ENCODE measurements around the gene ZNF438.

DNA sequence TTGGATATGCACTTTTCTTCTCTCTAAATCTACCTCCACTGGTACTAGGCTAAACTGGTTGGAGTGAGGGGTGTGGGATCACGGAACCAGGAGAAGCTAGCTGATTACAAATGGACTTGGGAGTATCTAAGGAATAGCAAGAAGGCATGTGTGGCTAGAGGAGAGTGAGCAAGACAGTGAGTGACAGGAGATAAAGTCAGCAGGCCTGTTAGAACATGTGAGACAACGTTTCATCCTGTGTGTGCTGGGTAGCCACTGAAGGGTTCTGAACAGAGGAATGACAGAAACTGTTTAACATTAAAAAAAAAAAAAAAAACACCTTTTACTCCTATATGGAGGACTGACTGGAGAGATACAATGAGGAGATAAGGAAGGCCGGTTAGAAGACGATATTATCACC is 51.7 kb downstream of the ZNF438 start:
- TF ChIP-seq EZH2 (IDR thresholded peaks at IDR 0.05; ENCODE audit: borderline replicate concordance, low read depth, low read length, poor library complexity, severe bottlenecking): no peak
- TF ChIP-seq, protein P1, sequence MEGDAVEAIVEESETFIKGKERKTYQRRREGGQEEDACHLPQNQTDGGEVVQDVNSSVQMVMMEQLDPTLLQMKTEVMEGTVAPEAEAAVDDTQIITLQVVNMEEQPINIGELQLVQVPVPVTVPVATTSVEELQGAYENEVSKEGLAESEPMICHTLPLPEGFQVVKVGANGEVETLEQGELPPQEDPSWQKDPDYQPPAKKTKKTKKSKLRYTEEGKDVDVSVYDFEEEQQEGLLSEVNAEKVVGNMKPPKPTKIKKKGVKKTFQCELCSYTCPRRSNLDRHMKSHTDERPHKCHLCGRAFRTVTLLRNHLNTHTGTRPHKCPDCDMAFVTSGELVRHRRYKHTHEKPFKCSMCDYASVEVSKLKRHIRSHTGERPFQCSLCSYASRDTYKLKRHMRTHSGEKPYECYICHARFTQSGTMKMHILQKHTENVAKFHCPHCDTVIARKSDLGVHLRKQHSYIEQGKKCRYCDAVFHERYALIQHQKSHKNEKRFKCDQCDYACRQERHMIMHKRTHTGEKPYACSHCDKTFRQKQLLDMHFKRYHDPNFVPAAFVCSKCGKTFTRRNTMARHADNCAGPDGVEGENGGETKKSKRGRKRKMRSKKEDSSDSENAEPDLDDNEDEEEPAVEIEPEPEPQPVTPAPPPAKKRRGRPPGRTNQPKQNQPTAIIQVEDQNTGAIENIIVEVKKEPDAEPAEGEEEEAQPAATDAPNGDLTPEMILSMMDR (conservative IDR thresholded peaks at IDR 0.05; ENCODE audit: low read depth, low read length): no peak
